ENCODE measurements around the gene GJB3.
"Not testable (repeated sequence)": the region's sequence is repeated elsewhere in the genome, so short reads cannot be mapped to it uniquely, and the experiment has no call there.

The GJB3 gene

DNA sequence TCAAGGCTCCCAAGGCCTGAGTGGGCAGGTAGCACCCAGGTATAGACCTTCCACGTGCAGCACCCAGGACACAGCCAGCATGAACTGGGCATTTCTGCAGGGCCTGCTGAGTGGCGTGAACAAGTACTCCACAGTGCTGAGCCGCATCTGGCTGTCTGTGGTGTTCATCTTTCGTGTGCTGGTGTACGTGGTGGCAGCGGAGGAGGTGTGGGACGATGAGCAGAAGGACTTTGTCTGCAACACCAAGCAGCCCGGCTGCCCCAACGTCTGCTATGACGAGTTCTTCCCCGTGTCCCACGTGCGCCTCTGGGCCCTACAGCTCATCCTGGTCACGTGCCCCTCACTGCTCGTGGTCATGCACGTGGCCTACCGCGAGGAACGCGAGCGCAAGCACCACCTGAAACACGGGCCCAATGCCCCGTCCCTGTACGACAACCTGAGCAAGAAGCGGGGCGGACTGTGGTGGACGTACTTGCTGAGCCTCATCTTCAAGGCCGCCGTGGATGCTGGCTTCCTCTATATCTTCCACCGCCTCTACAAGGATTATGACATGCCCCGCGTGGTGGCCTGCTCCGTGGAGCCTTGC lies 19.7 kb upstream of the GJB3 start:
- no peak for FAIRE-seq

- no peak for FAIRE-seq
Measured at GRCh38 chr1:34761776-34762307, 19.2 kb upstream of the GJB3 start.

GRCh38 chr1:34762474-34763141 lies 18.4 kb upstream of the GJB3 start:
- FAIRE-seq: no peak

- no peak for FAIRE-seq
Measured at GRCh38 chr1:34763142-34763781, 17.8 kb upstream of the GJB3 start.

DNA sequence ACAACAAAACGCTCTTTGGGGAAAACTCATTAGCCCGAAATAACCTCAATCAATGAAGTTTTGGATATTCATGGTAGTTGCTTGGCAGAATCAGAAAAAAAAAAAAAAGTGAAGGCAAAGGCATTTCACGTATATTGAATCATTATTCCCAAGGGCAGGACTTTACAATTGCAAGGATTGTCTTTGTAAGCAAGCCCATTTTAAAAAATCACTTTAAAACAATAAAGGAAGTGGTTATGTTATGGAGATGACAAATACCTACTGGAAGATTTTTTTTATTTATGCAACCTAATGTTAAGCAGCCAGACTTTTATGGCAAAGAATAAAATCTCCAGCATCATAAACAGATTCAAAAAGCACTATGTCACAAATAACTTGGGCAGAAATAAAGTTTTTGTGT lies 12.2 kb upstream of the GJB3 start:
- FAIRE-seq: no peak

- no peak for FAIRE-seq
Measured at GRCh38 chr1:34770891-34771504, 10.0 kb upstream of the GJB3 start.

DNA sequence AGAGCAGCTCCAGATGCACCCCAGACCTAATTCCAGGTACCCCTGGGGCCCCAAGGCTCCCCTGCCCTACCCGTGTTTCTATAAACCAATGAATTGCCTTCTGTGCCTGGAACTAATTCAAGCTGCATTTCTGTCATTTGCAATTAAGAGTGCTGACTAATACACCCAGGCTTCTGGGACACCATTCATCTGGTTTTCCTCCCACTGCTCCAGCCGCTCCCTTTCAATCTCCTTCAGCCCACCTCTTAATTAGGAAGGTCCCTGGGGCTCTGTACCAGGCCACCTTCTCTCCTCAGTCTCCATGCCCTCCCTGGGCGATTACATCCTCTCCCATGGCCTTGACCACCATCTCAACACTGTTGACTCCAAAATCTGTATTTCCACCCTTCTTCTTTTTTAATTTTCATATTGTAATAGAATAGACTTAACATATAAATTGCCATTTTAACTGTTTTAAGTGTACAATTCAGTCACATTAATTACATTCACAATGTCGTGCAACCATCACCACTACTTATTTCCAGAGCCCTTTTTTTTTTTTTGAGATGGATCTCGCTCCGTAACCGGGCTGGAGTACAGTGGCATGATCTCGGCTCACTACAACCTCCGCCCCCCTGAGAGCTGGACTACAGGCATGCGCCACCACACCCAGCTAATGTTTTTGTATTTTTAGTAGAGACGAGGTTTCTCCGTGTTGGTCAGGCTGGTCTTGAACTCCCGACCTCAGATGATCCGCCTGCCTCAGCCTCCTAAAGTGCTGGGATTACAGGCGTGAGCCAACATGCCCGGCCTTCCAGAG lies 9.2 kb upstream of the GJB3 start:
- no peak for FAIRE-seq

DNA sequence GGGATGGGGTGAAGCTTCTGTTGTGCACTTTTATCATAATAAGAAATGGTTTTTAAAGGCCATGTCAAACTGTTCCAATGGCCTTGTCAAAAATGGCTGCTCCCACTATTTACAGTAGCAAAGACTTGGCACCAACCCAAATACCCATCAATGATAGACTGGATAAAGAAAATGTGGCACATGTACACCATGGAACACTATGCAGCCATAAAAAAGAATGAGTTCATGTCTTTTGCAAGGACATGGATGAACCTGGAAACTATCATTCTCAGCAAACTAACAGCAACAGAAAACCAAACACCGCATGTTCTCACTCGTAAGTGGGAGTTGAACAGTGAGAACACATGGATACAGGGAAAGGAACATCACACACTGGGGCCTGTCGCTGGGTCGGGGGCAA lies 7.9 kb upstream of the GJB3 start:
- FAIRE-seq: not testable (repeated sequence)

GRCh38 chr1:34774957-34775356 lies 6.1 kb upstream of the GJB3 start:
- FAIRE-seq: no peak

- no peak for FAIRE-seq
Measured at GRCh38 chr1:34776911-34777310, 4.1 kb upstream of the GJB3 start.

DNA sequence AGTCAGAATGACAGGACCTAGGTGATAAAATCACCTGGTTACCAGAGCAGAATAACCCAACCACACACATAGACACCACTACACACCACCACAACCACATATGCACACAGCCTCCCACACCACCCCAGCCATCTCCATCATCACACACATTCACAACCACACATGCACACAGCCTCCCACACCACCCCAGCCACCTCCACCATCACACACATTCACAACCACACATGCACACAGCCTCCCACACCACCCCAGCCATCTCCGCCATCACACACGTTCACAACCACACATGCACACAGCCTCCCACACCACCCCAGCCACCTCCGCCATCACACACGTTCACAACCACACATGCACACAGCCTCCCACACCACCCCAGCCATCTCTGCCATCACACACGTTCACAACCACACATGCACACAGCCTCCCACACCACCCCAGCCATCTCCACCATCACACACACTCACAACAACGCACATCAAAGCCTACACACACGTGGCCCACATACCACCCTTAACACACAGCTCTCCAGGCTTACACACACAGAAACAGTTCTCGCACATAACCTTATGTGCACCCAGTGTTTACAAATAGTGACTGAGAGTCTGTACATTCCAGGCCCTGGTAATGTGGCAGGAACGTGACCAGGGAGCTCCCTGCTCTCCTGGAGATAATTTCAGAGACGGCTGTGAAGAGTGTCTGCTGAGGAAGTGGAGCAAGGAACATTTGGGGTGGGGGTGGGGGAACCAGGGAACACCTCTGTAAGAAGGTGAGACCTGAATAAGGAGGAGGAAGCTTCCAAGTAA lies 3.3 kb upstream of the GJB3 start:
- FAIRE-seq: no peak

DNA sequence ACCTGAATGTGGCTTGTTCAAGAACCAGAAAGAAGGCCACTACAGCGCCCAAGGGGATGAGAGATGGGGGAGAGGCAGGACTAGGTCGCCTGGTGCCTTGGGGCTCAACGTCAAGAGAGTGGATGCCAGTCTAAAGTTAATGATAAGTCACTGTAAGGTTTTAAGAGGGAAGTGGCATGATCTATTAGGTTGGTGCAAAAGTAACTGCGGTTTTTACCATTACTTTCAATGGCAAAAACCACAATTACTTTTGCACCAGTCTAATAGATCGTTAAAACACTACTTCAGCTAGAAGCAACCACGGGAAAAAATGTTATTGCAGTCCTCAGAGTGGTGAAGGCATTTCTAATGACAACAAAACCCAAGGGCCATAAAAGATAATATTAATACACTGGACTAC lies 2.6 kb upstream of the GJB3 start:
- no peak for FAIRE-seq

DNA sequence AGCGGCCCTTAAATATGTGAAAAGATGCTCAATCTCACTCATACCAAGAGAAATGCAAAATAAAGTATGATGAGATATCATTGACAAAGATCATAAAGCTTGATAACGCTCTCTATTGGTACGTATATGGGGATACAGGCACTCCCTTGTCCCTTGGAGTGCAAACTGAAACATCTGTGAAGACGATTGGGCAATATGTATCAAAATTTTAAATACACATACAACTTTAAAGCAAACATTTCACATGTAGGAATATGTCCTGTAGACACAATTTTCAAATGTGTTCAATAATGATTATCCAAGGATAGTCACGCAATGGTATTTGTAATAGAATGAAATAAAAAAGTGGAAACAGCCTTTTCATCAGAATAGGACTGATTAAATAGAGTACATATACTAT lies 2.0 kb upstream of the GJB3 start:
- no peak for FAIRE-seq

DNA sequence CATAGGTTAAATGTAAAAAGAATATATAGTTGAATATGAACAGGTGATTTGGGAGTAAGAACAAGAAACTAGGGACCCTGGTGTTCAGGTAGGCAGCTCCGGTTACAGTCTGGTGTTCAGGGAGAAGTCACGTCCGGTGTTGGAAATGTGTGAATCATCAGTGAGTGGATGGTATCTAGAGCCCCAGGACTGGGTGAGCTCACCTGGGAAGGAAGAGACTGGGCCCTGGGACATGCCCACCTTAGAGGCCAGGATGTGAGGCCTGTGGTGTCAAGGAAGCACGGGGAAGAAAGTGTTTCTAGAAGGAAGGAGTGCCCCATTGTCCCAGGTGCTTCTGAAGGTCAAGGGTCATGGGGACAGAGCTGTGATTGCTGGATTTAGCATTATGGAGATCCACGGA lies 1.5 kb upstream of the GJB3 start:
- no peak for FAIRE-seq

GRCh38 chr1:34779962-34780361 lies 1.1 kb upstream of the GJB3 start:
- no peak for FAIRE-seq

GRCh38 chr1:34780528-34780927 lies 486 bp upstream of the GJB3 start:
- FAIRE-seq: no peak

DNA sequence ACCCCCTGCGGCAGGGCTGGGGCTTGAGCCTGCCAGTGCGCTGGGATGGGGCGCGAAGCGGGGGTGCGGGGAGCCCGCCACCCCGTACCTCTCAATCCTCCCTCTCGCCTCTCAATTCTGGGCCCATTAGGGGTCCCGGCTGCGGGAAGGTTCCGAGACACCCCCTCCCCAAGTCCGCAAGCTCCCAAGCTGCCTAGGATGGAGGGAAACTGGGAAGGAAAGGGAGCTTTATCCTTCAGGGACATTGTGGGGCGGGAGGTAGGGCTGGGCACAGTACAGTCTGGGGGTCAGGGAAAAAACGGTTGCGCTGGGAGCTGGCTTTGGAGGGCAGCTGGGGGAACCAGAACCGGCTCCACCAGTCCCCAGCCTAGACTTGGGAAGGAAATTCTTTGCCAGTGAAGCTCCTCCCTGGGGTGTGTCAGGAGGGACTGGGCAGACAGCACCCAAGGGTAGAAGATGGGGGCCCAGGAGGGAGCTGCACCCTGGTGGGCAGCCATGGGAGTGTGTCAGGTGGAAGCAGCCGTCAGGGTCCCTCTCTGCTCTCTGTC lies 904 bp downstream of the GJB3 start:
- FAIRE-seq: no peak

- FAIRE-seq: no peak
Measured at GRCh38 chr1:34784751-34785221, 3.8 kb downstream of the GJB3 start.

- no peak for FAIRE-seq
Measured at GRCh38 chr1:34785231-34785874, 4.3 kb downstream of the GJB3 start.

- no peak for FAIRE-seq
Measured at GRCh38 chr1:34785875-34786470, 5.0 kb downstream of the GJB3 start.

Measured in TTC549 (cell line).